ENCODE results near the gene SORBS2. TPM values are rescaled to one million over a fixed set of nuclear protein-coding genes. Genes with fewer than 3 reads are reported as not detected.

SORBS2 gene
- total RNA-seq, 2 donors from 2014 or later: 28.0 to 77.4 TPM

DNA sequence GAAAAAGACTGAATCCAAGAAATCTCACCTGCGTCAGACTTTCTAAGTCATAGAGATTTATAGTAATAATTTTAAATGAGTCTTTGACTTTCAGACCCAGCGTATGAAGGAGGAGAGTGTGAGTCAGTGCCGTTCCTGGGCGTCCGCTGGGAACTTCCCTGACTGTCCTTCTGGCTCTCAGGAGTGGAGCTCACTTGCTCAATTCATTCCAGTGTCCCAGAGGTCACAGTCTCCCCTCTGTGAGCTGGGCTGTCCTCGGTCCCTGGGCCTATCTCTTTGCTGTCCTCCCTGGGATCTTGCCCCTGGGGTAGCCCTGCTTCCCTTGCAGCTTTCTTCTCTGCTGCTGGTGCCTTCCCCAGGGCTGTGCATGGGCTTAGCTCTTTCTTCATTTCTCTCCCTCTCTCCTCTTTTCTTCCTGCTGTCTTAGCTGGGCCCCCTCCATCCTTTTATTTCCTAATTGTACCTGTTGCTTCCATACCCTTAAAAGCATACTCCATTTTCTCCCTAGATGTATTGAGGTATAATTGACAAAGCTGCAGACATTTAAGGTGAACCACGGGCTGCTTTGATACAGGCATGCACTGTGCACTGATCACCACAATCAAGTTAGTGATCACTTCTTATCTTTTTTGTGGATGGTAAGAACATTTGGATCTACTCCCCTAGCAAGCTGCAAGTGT, 11.6 kb downstream of the SORBS2 start:
- H3K9ac ChIP-seq (ENCODE audit: low read depth in 2 of 2, low read length in 2 of 2): no peak overlapping the region
- no peak overlapping the region for H3K4me3 ChIP-seq
- intact Hi-C loops (cut with DNase I): no loop called here
- H3K36me3 ChIP-seq: no peaks in the 10 kb centered on the region
- DNase-seq: no peak
- TF ChIP-seq, protein P1, sequence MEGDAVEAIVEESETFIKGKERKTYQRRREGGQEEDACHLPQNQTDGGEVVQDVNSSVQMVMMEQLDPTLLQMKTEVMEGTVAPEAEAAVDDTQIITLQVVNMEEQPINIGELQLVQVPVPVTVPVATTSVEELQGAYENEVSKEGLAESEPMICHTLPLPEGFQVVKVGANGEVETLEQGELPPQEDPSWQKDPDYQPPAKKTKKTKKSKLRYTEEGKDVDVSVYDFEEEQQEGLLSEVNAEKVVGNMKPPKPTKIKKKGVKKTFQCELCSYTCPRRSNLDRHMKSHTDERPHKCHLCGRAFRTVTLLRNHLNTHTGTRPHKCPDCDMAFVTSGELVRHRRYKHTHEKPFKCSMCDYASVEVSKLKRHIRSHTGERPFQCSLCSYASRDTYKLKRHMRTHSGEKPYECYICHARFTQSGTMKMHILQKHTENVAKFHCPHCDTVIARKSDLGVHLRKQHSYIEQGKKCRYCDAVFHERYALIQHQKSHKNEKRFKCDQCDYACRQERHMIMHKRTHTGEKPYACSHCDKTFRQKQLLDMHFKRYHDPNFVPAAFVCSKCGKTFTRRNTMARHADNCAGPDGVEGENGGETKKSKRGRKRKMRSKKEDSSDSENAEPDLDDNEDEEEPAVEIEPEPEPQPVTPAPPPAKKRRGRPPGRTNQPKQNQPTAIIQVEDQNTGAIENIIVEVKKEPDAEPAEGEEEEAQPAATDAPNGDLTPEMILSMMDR (IDR thresholded peaks at IDR 0.05): no peak
- H3K9me3 ChIP-seq: no peaks in the 10 kb centered on the region
- H3K27ac ChIP-seq: no peak overlapping the region
- no peaks in the 10 kb centered on the region for H3K4me1 ChIP-seq
- H3K27me3 ChIP-seq: no peaks in the 10 kb centered on the region

DNA sequence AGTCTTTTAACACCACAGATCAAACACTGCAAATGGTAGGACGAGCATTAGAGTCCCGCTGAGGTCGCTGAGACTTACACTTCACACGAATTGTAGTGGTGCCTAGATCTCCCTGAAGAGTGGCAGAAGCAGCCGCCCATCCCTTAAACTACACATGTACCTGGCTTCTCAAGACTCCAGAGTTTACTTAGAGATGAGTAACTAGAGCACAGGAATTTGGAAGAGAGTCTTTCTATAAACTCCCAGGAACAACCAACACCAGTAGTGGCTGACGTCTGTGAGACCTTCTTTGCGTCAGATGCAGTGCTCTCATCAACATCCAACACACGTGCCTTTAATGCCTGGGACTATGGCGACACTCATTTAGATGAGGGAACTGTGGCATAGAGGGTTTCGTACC, 12.6 kb downstream of the SORBS2 start:
- Histone ChIP-seq H3K9ac (ENCODE audit: low read depth in 2 of 2, low read length in 2 of 2) (no peak overlapping the region), H3K4me1 (no peaks in the 10 kb centered on the region), H3K27ac (no peak overlapping the region), H3K9me3 (no peaks in the 10 kb centered on the region), H3K36me3 (no peaks in the 10 kb centered on the region), H3K4me3 (no peak overlapping the region), H3K27me3 (no peaks in the 10 kb centered on the region)
- intact Hi-C loops (cut with DNase I): no loop called here
- no peak for DNase-seq
- TF ChIP-seq, protein P1 (IDR thresholded peaks at IDR 0.05): no peak

DNA sequence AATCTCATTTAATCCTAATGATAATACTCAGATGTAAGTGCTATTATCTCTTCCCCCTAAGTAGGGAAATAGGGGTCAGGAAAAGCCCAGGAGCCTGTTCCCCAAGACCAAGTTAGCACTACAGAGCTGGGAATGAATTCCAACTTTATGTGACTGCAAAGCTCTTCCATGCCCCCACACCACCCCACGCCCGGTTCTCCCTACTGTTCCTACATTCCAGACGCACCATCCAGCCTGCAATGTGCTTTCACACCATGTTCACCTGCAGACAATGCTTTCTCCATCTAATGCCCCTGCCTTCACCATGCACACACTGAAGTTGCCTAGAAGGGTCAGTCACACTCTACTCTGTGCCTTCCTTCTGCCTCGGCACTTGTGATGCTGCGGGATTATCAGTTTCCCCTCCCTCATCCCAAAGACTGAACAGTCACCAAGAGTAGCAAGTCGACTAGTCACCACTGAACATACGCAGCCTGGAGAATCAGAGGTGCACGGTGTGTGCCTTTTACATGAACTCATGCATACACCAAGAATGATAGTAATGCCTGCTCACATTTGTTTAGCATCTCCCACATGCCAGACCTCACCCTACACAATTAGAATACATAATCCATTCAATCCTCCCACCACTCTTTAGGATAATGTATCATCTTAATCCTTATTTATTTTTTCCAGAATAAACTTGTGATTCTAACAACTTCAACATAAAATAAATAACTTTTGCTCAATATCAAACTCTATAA, 14.2 kb downstream of the SORBS2 start:
- Histone ChIP-seq H3K27ac (no peak overlapping the region), H3K9me3 (no peaks in the 10 kb centered on the region), H3K9ac (ENCODE audit: low read depth in 2 of 2, low read length in 2 of 2) (no peak overlapping the region), H3K4me1 (no peaks in the 10 kb centered on the region), H3K36me3 (no peaks in the 10 kb centered on the region), H3K4me3 (no peak overlapping the region), H3K27me3 (no peaks in the 10 kb centered on the region)
- TF ChIP-seq, protein P1 (IDR thresholded peaks at IDR 0.05): no peak
- no peak for DNase-seq
- intact Hi-C loops (cut with DNase I): no loop called here

DNA sequence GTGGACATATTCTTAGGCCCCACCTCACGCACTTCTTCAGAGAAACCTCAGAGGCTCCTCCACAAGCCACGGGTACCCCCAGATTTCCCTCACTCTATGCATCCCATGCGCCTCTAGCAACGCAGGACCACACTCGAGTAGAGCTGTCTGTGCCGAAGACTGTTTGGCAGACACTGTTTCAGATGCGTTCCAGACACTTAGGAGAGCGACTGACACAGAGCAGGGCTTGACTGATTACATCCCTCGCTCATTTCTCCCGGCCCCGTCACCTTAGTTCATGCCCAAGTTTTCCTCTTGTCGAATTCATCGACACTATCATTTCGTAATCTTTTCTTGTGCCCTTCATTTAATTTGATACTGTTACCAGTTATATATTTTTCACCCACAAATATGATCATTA, 15.0 kb downstream of the SORBS2 start:
- H3K36me3 ChIP-seq: no peaks in the 10 kb centered on the region
- H3K9me3 ChIP-seq: no peaks in the 10 kb centered on the region
- TF ChIP-seq, protein P1 (IDR thresholded peaks at IDR 0.05): no peak
- no peaks in the 10 kb centered on the region for H3K27me3 ChIP-seq
- no peak overlapping the region for H3K9ac ChIP-seq (ENCODE audit: low read depth in 2 of 2, low read length in 2 of 2)
- intact Hi-C loops (cut with DNase I): no loop called here
- DNase-seq: no peak
- no peaks in the 10 kb centered on the region for H3K4me1 ChIP-seq
- no peak overlapping the region for H3K27ac ChIP-seq
- H3K4me3 ChIP-seq: no peak overlapping the region

DNA sequence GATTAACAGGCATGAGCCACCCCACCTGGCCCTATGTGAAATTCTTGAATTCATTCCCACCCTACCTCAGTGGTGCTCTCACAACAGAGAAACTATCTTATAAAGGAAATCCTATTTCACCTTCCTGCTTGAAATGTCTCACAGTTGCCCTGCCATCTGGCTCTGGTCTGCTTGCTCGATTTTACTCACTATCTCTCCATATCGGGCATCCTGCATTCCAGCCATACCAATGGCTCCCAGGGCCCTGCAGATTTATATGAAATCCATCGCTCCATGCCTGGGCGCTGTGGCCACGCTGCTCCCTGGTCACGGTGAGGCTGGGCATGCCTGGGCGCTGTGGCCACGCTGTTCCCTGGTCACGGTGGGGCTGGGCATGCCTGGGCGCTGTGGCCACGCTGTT, 15.8 kb downstream of the SORBS2 start:
- no peaks in the 10 kb centered on the region for H3K4me1 ChIP-seq
- H3K27ac ChIP-seq: no peak overlapping the region
- no peaks in the 10 kb centered on the region for H3K9me3 ChIP-seq
- TF ChIP-seq, protein P1 (IDR thresholded peaks at IDR 0.05): no peak
- H3K9ac ChIP-seq (ENCODE audit: low read depth in 2 of 2, low read length in 2 of 2): no peak overlapping the region
- DNase-seq: no peak
- H3K36me3 ChIP-seq: no peaks in the 10 kb centered on the region
- no peaks in the 10 kb centered on the region for H3K27me3 ChIP-seq
- no peak overlapping the region for H3K4me3 ChIP-seq
- intact Hi-C loops (cut with DNase I): no loop called here
